Retinal pigment epithelial cell (primary cell): ENCODE data around the gene RGL1.

Experiments
- DNase-seq: peaks from one replicate; pipeline ENCODE4 v3.0.0-alpha.2; 2010; ENCODE audit warnings: low read depth
- H3K4me3 ChIP-seq: 2 replicates; pipeline ENCODE4 v1.5.1; 2011; ENCODE audit warnings: mild to moderate bottlenecking, low read length, control low read depth, moderate library complexity
- CTCF ChIP-seq: conservative IDR thresholded peaks from 2 replicates; pipeline ENCODE4 v1.5.1; 2011; ENCODE audit warnings: low read depth, low read length, control low read depth, inconsistent platforms

Gene RGL1

GRCh38 chr1:183764981-183765380, 39.9 kb upstream of the RGL1 start:
- H3K4me3 ChIP-seq: no peak overlapping the region
- no peak for TF ChIP-seq CTCF
- no peak for DNase-seq

GRCh38 chr1:183769956-183770815, 34.7 kb upstream of the RGL1 start:
- TF ChIP-seq CTCF: no peak
- H3K4me3 ChIP-seq: no peak overlapping the region
- DNase-seq: no peak

- TF ChIP-seq CTCF: no peak
- DNase-seq: no peak
- no peak overlapping the region for H3K4me3 ChIP-seq
These were observed 34.1 kb upstream of the RGL1 start for GRCh38 chr1:183770816-183771128.

- H3K4me3 ChIP-seq: no peak overlapping the region
- no peak for TF ChIP-seq CTCF
- DNase-seq: no peak
These were observed 31.2 kb upstream of the RGL1 start for GRCh38 chr1:183773482-183774274.

- DNase-seq: no peak
- no peak for TF ChIP-seq CTCF
These were observed 30.0 kb upstream of the RGL1 start for GRCh38 chr1:183774938-183775337.

GRCh38 chr1:183776731-183777130, 28.2 kb upstream of the RGL1 start:
- no peak for DNase-seq
- no peak overlapping the region for H3K4me3 ChIP-seq
- TF ChIP-seq CTCF: no peak

More at GRCh38 chr1:183774938-183775337, 30.0 kb upstream of the RGL1 start:
- H3K4me3 ChIP-seq: no peak overlapping the region
